NT2/D1 (cell line): ENCODE results near the gene MGAM2.

Source experiments
- SUZ12 ChIP-seq: IDR thresholded peaks from 2 replicates; pipeline ENCODE4 v1.6.1; 2011; ENCODE audit not compliant: insufficient read length, insufficient read depth; ENCODE audit errors: extremely low read depth
- ZNF274 ChIP-seq: IDR thresholded peaks from 2 replicates; pipeline ENCODE4 v1.6.1; 2011; ENCODE audit warnings: mild to moderate bottlenecking, low read depth, low read length

DNA sequence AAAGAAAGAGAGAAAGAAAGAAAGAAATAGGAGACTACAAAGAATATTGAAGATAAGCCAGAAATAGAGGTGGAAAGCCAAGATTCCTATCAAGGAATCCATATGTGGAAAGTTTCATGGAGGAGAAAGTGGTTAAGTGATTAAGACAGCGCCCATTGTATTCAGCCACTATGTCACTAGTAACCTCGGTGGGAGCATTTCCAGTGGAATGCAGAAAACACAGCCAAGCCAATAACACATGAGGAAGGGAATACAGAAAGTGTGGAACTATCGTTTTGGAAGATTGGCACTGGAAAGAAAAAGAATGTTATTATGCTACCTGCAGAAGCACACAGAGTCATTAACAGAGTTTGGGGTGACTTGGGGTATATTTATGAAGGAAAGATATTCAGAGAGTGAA lies 2.7 kb downstream of the MGAM2 start:
- TF ChIP-seq SUZ12 (no peak), ZNF274 (no peak)
